ENCODE measurements around the gene CEACAM1. TPM values are rescaled to one million over a fixed set of nuclear protein-coding genes. Genes with fewer than 3 reads are reported as not detected.
A peak's percentile ranks its signal among the peaks of the same experiment; 100 is the strongest.

CEACAM1 gene
- total and polyA plus RNA-seq, 2 of the 13 experiments (the other 11 are each of a cell fraction or from before 2014, with no cell fraction given), result 13.5 to 332 TPM

DNA sequence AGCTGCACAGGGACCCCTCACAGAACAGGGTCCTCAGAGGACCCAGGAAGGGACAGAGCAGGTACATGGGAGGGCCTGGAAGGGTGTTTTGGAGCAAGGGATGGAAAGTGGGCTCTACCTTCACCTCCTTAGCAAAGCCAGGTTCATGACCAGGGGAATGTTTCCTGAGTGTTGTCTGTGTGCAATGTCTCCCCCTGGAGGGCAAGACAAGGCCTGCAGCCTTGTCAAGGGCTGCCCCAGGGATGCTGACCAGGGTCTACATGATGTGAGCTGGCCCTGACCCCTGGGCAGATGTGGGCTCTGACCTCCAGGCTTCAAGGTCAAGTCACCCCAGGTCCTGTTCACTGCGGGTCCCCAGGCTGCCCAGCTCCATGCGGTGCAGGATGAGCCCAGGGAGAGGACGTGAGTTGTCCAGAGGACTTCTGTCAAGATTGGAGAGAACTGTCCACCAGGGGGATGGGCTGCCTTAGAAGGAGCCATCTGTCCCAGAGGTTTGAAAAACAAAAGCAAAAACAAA lies 1.0 kb upstream of the CEACAM1 start (continued):
- TF ChIP-seq ZNF737 (CRISPR knock-in tag; IDR thresholded peaks at IDR 0.05; ENCODE audit: borderline replicate concordance) (no peak), ZNF775 (CRISPR knock-in tag; IDR thresholded peaks at IDR 0.05; ENCODE audit: borderline replicate concordance) (no peak), ZNF253 (CRISPR knock-in tag; IDR thresholded peaks at IDR 0.05; ENCODE audit: borderline replicate concordance) (no peak), ZNF343 (CRISPR knock-in tag; IDR thresholded peaks at IDR 0.05) (no peak), HMG20A (CRISPR knock-in tag; IDR thresholded peaks at IDR 0.05; ENCODE audit: borderline replicate concordance) (peak; percentile 31; the same call in 1 of the 2 replicates), SALL1 (CRISPR knock-in tag; IDR thresholded peaks at IDR 0.05) (peak; percentile 71), ZBTB21 (CRISPR knock-in tag; IDR thresholded peaks at IDR 0.05) (no peak), TSC22D2 (CRISPR knock-in tag; IDR thresholded peaks at IDR 0.05; ENCODE audit: borderline replicate concordance) (no peak), ZNF207 (IDR thresholded peaks at IDR 0.05; ENCODE audit: borderline replicate concordance) (no peak), AHR (CRISPR knock-in tag; IDR thresholded peaks at IDR 0.05) (no peak), GPN1 (CRISPR knock-in tag; IDR thresholded peaks at IDR 0.05; ENCODE audit: borderline replicate concordance) (no peak), TBP (CRISPR knock-in tag; IDR thresholded peaks at IDR 0.05) (no peak), ZNF496 (CRISPR knock-in tag; IDR thresholded peaks at IDR 0.05; ENCODE audit: insufficient replicate concordance) (no peak), ZNF33B (CRISPR knock-in tag; IDR thresholded peaks at IDR 0.05) (no peak), ZFP41 (CRISPR knock-in tag; IDR thresholded peaks at IDR 0.05; ENCODE audit: borderline replicate concordance) (no peak), NFIB (CRISPR knock-in tag; IDR thresholded peaks at IDR 0.05; ENCODE audit: borderline replicate concordance) (no peak), FOXP1 (IDR thresholded peaks at IDR 0.05) (no peak), FOXP1 (CRISPR knock-in tag; IDR thresholded peaks at IDR 0.05) (no peak), HMGA1 (CRISPR knock-in tag; conservative IDR thresholded peaks at IDR 0.05) (no peak), MEF2D (CRISPR knock-in tag; IDR thresholded peaks at IDR 0.05) (no peak)
- TF ChIP-seq, protein P1, sequence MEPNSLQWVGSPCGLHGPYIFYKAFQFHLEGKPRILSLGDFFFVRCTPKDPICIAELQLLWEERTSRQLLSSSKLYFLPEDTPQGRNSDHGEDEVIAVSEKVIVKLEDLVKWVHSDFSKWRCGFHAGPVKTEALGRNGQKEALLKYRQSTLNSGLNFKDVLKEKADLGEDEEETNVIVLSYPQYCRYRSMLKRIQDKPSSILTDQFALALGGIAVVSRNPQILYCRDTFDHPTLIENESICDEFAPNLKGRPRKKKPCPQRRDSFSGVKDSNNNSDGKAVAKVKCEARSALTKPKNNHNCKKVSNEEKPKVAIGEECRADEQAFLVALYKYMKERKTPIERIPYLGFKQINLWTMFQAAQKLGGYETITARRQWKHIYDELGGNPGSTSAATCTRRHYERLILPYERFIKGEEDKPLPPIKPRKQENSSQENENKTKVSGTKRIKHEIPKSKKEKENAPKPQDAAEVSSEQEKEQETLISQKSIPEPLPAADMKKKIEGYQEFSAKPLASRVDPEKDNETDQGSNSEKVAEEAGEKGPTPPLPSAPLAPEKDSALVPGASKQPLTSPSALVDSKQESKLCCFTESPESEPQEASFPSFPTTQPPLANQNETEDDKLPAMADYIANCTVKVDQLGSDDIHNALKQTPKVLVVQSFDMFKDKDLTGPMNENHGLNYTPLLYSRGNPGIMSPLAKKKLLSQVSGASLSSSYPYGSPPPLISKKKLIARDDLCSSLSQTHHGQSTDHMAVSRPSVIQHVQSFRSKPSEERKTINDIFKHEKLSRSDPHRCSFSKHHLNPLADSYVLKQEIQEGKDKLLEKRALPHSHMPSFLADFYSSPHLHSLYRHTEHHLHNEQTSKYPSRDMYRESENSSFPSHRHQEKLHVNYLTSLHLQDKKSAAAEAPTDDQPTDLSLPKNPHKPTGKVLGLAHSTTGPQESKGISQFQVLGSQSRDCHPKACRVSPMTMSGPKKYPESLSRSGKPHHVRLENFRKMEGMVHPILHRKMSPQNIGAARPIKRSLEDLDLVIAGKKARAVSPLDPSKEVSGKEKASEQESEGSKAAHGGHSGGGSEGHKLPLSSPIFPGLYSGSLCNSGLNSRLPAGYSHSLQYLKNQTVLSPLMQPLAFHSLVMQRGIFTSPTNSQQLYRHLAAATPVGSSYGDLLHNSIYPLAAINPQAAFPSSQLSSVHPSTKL (CRISPR knock-in tag; IDR thresholded peaks at IDR 0.05), result peak; percentile 33; the same call in 1 of the 2 replicates
- TF ChIP-seq, protein P2, sequence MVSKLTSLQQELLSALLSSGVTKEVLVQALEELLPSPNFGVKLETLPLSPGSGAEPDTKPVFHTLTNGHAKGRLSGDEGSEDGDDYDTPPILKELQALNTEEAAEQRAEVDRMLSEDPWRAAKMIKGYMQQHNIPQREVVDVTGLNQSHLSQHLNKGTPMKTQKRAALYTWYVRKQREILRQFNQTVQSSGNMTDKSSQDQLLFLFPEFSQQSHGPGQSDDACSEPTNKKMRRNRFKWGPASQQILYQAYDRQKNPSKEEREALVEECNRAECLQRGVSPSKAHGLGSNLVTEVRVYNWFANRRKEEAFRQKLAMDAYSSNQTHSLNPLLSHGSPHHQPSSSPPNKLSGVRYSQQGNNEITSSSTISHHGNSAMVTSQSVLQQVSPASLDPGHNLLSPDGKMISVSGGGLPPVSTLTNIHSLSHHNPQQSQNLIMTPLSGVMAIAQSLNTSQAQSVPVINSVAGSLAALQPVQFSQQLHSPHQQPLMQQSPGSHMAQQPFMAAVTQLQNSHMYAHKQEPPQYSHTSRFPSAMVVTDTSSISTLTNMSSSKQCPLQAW (CRISPR knock-in tag; IDR thresholded peaks at IDR 0.05), result no peak
- TF ChIP-seq, protein P3, sequence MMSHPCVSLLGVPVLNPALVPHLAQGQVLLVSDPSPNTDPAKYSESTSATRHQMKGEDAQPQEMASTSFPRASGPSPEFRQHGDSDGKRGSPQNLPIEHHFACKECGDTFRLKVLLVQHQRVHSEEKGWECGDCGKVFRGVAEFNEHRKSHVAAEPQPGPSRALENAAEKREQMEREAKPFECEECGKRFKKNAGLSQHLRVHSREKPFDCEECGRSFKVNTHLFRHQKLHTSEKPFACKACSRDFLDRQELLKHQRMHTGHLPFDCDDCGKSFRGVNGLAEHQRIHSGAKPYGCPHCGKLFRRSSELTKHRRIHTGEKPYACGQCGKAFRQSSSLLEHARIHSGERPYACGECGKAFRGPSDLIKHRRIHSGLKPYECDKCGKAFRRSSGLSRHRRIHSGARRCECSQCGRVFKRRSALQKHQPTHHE (CRISPR knock-in tag; IDR thresholded peaks at IDR 0.05; ENCODE audit: borderline replicate concordance), result 0 out of 2 replicates have a peak, but pooled peaks have one; percentile 42
- TF ChIP-seq, protein P4, sequence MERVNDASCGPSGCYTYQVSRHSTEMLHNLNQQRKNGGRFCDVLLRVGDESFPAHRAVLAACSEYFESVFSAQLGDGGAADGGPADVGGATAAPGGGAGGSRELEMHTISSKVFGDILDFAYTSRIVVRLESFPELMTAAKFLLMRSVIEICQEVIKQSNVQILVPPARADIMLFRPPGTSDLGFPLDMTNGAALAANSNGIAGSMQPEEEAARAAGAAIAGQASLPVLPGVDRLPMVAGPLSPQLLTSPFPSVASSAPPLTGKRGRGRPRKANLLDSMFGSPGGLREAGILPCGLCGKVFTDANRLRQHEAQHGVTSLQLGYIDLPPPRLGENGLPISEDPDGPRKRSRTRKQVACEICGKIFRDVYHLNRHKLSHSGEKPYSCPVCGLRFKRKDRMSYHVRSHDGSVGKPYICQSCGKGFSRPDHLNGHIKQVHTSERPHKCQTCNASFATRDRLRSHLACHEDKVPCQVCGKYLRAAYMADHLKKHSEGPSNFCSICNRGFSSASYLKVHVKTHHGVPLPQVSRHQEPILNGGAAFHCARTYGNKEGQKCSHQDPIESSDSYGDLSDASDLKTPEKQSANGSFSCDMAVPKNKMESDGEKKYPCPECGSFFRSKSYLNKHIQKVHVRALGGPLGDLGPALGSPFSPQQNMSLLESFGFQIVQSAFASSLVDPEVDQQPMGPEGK (CRISPR knock-in tag; IDR thresholded peaks at IDR 0.05), result no peak

Measured in HepG2 (cell line).